ENCODE data around the gene ZFPM1.

The ZFPM1 gene

GRCh38 chr16:88452482-88453216 lies 431 bp upstream of the ZFPM1 start:
- peak; percentile 95 to 100 (median 98) for DNase-seq

- DNase-seq: peak in 5 of 6 experiments; percentile 17 to 69 (median 47)
These were observed 787 bp downstream of the ZFPM1 start for GRCh38 chr16:88453611-88454522.

GRCh38 chr16:88454523-88454947 lies 1.5 kb downstream of the ZFPM1 start:
- DNase-seq: peak in 5 of 6 experiments; percentile 25 to 69 (median 47)

- DNase-seq: peak; percentile 22 to 63 (median 33)
These were observed 2.7 kb downstream of the ZFPM1 start for GRCh38 chr16:88455610-88456355.

- DNase-seq: peak in 1 of 6 experiments; percentile 17
These were observed 3.5 kb downstream of the ZFPM1 start for GRCh38 chr16:88456356-88457292.

GRCh38 chr16:88458039-88458772 lies 5.1 kb downstream of the ZFPM1 start:
- no peak for DNase-seq

GRCh38 chr16:88458773-88459235 lies 5.7 kb downstream of the ZFPM1 start:
- no peak for DNase-seq

- DNase-seq: no peak
These were observed 6.4 kb downstream of the ZFPM1 start for GRCh38 chr16:88459366-88460073.

- DNase-seq: no peak
These were observed 7.6 kb downstream of the ZFPM1 start for GRCh38 chr16:88460496-88461330.

GRCh38 chr16:88461331-88462269 lies 8.5 kb downstream of the ZFPM1 start:
- DNase-seq: no peak

- no peak for DNase-seq
These were observed 9.3 kb downstream of the ZFPM1 start for GRCh38 chr16:88462396-88462795.

GRCh38 chr16:88463411-88463810 lies 10.3 kb downstream of the ZFPM1 start:
- DNase-seq: no peak

- no peak for DNase-seq
These were observed 11.6 kb downstream of the ZFPM1 start for GRCh38 chr16:88464447-88465318.

- no peak for DNase-seq
These were observed 12.4 kb downstream of the ZFPM1 start for GRCh38 chr16:88465387-88465983.

- no peak for DNase-seq
These were observed 13.2 kb downstream of the ZFPM1 start for GRCh38 chr16:88466175-88466862.

- DNase-seq: no peak
These were observed 13.9 kb downstream of the ZFPM1 start for GRCh38 chr16:88466949-88467348.
